IMR-90 (cell line): ENCODE results near the gene SRR.

Experiments used
- CEBPB ChIP-seq: IDR thresholded peaks from 2 replicates; pipeline ENCODE4 v1.6.1; 2012; ENCODE audit warnings: low read depth, low read length, improper control_type of control experiment
- CTCF ChIP-seq: conservative IDR thresholded peaks from 2 replicates; pipeline ENCODE4 v1.5.1; 2012; ENCODE audit warnings: mild to moderate bottlenecking, low read depth, low read length, improper control_type of control experiment
- NFE2L2 ChIP-seq: fragments of 150-350 bp; IDR thresholded peaks from 2 replicates; pipeline ENCODE4 v1.6.1; 2016; ENCODE audit warnings: low read depth, mild to moderate bottlenecking, low read length
- RAD21 ChIP-seq: IDR thresholded peaks from 2 replicates; pipeline ENCODE4 v1.6.1; 2012; ENCODE audit warnings: low read length, improper control_type of control experiment
- SMC3 ChIP-seq: fragments of 150-350 bp; IDR thresholded peaks from 2 replicates; pipeline ENCODE4 v1.6.1; 2016; ENCODE audit warnings: low read depth, mild to moderate bottlenecking, antibody characterized with exemption, low read length, moderate library complexity
- TF ChIP-seq, protein P1 (sequence below): fragments of 150-350 bp; IDR thresholded peaks from 2 replicates; pipeline ENCODE4 v1.6.1; 2017; ENCODE audit warnings: mild to moderate bottlenecking, antibody characterized with exemption, low read length, low read depth

- TF ChIP-seq NFE2L2 (no peak), CTCF (no peak), SMC3 (no peak), CEBPB (no peak), RAD21 (no peak)
- TF ChIP-seq, protein P1, sequence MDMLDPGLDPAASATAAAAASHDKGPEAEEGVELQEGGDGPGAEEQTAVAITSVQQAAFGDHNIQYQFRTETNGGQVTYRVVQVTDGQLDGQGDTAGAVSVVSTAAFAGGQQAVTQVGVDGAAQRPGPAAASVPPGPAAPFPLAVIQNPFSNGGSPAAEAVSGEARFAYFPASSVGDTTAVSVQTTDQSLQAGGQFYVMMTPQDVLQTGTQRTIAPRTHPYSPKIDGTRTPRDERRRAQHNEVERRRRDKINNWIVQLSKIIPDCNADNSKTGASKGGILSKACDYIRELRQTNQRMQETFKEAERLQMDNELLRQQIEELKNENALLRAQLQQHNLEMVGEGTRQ: no peak
Measured at GRCh38 chr17:2343421-2343820, 39.7 kb downstream of the SRR start.
